ENCODE data around the gene WDR44. TPM values are rescaled to one million over a fixed set of nuclear protein-coding genes. Genes with fewer than 3 reads are reported as not detected.

The WDR44 gene
- polyA plus RNA-seq, 2 of the 4 experiments (the other 2 are of a cell fraction): 9.9 to 22.1 TPM

DNA sequence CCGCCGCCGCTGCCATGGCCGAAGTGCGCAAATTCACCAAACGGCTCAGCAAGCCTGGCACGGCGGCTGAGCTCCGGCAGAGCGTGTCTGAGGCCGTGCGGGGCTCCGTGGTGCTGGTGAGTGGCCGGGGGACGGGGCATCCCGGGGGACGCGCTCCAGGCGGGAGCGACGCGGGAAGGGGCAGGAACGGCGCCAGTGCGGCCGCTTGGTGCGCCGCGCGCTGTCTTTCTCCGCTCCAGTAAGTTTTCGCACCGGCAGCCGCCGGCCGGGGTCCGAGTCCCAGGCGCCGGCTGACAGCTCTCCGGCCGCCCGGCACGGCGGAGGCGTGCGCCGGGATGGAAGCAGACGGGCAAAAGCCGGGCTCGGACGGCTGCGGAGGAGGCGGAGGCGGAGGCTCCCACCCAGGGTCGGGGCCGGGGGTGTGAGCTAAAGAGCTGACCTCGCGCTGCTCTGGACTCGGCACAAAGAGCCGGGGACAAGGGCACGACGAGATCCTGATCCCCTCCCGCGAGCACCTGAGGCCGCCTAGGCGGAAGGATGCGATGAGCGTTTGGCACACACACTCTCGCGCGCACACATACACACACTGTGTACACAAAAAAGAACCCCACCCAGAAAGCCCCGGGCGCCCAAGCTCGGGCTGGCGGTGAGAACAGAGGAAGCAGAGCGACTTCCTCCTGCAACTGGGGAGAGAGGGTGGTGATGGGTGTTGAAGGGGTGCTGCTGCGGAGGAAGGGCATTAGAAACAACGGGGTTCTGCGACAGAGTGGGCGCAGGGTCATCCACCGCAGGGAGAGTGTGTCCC lies 150.3 kb downstream of the WDR44 start (continued):
- TF ChIP-seq NFE2L2 (conservative IDR thresholded peaks at IDR 0.05; ENCODE audit: low read length) (no peak), FOSL2 (IDR thresholded peaks at IDR 0.05) (no peak), FOSL2 (CRISPR knock-in tag; IDR thresholded peaks at IDR 0.05) (no peak), CHD4 (IDR thresholded peaks at IDR 0.05; ENCODE audit: borderline replicate concordance) (no peak)

DNA sequence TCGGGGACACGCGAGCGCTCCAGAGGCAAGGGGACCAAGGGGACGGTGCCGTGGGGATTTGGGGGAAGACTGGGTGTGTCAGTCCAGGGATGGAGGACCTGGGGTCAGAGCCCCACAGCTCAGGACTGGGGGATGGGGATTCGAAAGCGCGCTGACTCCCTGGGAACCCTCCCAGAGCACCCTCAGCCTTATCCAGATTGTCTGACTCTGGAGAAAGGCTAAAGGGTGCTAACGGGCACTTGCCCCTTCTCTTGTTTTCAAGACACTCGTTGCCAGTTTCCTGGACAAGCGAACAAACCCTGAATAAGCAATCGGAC lies 150.8 kb downstream of the WDR44 start:
- ChIA-PET CTCF (interaction anchor here (0.6 to 2.5 kb wide), 2 partner anchors 14 to 105 kb away, joined by 4 to 10 read pairs; no protein-coding TSS in a partner anchor), POLR2A (no interaction called here)
- Histone ChIP-seq H3K27ac (peak overlapping the region; percentile 66 to 91), H3K4me1 (peaks cover 10% of the 10 kb centered on the region; the same call in 2 of the 3 replicates), H3K4me3 (peak overlapping the region; percentile 66), H3K4me2 (peak overlapping the region; percentile 92), H3K9me3 (no peaks in the 10 kb centered on the region)
- WGBS (ENCODE audit: missing lambda C conversion rate): 11% methylated on average over 12 of the region's 13 CpGs
- peak; percentile 21 to 41; a peak in 4 of 6 replicates for ATAC-seq
- TF ChIP-seq, protein P1, sequence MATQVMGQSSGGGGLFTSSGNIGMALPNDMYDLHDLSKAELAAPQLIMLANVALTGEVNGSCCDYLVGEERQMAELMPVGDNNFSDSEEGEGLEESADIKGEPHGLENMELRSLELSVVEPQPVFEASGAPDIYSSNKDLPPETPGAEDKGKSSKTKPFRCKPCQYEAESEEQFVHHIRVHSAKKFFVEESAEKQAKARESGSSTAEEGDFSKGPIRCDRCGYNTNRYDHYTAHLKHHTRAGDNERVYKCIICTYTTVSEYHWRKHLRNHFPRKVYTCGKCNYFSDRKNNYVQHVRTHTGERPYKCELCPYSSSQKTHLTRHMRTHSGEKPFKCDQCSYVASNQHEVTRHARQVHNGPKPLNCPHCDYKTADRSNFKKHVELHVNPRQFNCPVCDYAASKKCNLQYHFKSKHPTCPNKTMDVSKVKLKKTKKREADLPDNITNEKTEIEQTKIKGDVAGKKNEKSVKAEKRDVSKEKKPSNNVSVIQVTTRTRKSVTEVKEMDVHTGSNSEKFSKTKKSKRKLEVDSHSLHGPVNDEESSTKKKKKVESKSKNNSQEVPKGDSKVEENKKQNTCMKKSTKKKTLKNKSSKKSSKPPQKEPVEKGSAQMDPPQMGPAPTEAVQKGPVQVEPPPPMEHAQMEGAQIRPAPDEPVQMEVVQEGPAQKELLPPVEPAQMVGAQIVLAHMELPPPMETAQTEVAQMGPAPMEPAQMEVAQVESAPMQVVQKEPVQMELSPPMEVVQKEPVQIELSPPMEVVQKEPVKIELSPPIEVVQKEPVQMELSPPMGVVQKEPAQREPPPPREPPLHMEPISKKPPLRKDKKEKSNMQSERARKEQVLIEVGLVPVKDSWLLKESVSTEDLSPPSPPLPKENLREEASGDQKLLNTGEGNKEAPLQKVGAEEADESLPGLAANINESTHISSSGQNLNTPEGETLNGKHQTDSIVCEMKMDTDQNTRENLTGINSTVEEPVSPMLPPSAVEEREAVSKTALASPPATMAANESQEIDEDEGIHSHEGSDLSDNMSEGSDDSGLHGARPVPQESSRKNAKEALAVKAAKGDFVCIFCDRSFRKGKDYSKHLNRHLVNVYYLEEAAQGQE (IDR thresholded peaks at IDR 0.05): no peak
- TF ChIP-seq NFE2L2 (conservative IDR thresholded peaks at IDR 0.05; ENCODE audit: low read length) (no peak), MAZ (IDR thresholded peaks at IDR 0.05; ENCODE audit: borderline replicate concordance, low read depth, low read length) (no peak), POLR2AphosphoS2 (conservative IDR thresholded peaks at IDR 0.05; ENCODE audit: low read length) (no peak), RCOR1 (IDR thresholded peaks at IDR 0.05; ENCODE audit: low read depth, low read length) (no peak), FOSL2 (IDR thresholded peaks at IDR 0.05) (no peak), FOSL2 (CRISPR knock-in tag; IDR thresholded peaks at IDR 0.05) (no peak), HOXB13 (CRISPR knock-in tag; IDR thresholded peaks at IDR 0.05; ENCODE audit: low read depth) (no peak), ZNF302 (CRISPR knock-in tag; IDR thresholded peaks at IDR 0.05) (no peak), GATA3 (IDR thresholded peaks at IDR 0.05; ENCODE audit: borderline replicate concordance) (no peak), JUNB (IDR thresholded peaks at IDR 0.05) (no peak), MYC (IDR thresholded peaks at IDR 0.05; ENCODE audit: borderline replicate concordance, low read length) (no peak)
- FAIRE-seq: peak; percentile 54
- no peak for DNase-seq (ENCODE audit: low read depth in 1 of 2, low spot score in 1 of 2)

DNA sequence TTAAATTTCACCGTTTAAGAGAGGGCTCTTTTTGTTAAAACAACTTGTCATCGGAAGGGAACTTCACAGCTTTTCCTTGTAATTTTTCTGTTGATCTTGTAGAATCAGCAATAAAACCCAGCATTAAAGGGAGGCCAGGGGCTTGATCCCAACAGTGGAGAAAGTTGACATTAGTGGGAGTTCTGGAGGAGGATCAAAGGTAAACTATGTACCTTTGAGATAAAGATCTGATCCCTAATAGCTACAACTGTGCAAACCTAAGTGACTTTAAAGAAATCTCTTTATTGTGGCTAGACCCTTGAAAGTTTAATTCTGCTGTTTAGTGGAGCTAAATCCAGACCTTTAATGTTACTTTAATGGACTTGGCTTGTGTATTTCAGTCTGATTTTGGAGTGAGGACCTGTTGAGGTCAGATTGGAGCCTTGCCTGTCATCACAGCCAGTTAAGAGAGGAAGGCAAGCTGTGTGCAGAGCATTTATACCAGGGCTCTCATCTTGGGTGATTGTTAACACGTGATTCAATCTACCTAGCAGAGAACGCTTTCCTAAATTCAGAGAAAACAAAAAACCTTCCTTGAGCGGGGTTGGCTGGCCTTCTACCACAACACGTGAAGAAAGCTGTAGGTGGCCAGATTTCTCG lies 151.4 kb downstream of the WDR44 start:
- FAIRE-seq (peak; percentile 68), DNase-seq (ENCODE audit: low read depth in 1 of 2, low spot score in 1 of 2) (no peak), ATAC-seq (no peak)
- POLR2A ChIA-PET: no interaction called here
- no peak for TF ChIP-seq ZNF302 (CRISPR knock-in tag; IDR thresholded peaks at IDR 0.05)
- no peak for TF ChIP-seq FOSB (CRISPR knock-in tag; IDR thresholded peaks at IDR 0.05)
- TF ChIP-seq MAZ (IDR thresholded peaks at IDR 0.05; ENCODE audit: borderline replicate concordance, low read depth, low read length): no peak
- no peak for TF ChIP-seq RCOR1 (IDR thresholded peaks at IDR 0.05; ENCODE audit: low read depth, low read length)
- no peak for TF ChIP-seq ESRRA (IDR thresholded peaks at IDR 0.05; ENCODE audit: borderline replicate concordance, low read length)
- TF ChIP-seq JUN (IDR thresholded peaks at IDR 0.05): no peak
- no peak for TF ChIP-seq MAFK (IDR thresholded peaks at IDR 0.05; ENCODE audit: partially characterized antibody)
- no peak for TF ChIP-seq EP300 (IDR thresholded peaks at IDR 0.05)
- no peak for TF ChIP-seq CEBPB (IDR thresholded peaks at IDR 0.05)
- TF ChIP-seq MYC (IDR thresholded peaks at IDR 0.05; ENCODE audit: borderline replicate concordance, low read length): no peak
- 86% methylated on average over 7 of the region's 7 CpGs for WGBS (ENCODE audit: missing lambda C conversion rate)
- Histone ChIP-seq H3K4me3 (peak overlapping the region; percentile 66), H3K4me2 (peak overlapping the region; percentile 92), H3K4me1 (peaks cover 10% of the 10 kb centered on the region; the same call in 2 of the 3 replicates), H3K27ac (peak overlapping the region in 1 of 2 experiments; percentile 91; a peak in 1 of 6 replicates), H3K9me3 (no peaks in the 10 kb centered on the region)
- CTCF ChIA-PET: interaction anchor here (0.6 kb wide), 1 partner anchor 15 kb away, joined by 4 read pairs; no protein-coding TSS in a partner anchor
